CD14-positive monocyte (primary cell): Measurements from ENCODE around the gene JDP2. TPM values are rescaled to one million over a fixed set of nuclear protein-coding genes. Genes with fewer than 3 reads are reported as not detected.
A peak's percentile ranks its signal among the peaks of the same experiment; 100 is the strongest.

Experiments
- DNase-seq, 3 donors: peaks; one replicate each; pipeline ENCODE4 v3.0.0-alpha.2; 2011 to 2022
- H2AFZ ChIP-seq: 2 replicates; pipeline ENCODE4 v1.6.0; 2012; ENCODE audit warnings: mild to moderate bottlenecking, low read depth, low read length, inconsistent platforms; ENCODE audit not compliant: insufficient read depth, poor library complexity, severe bottlenecking
- H3K27ac ChIP-seq, 2 donors: 1 replicate in 1 of 2; 2 replicates in 1 of 2; pipeline ENCODE4 v1.5.1; 2012 to 2013; ENCODE audit warnings: low read length in 2 of 2, control low read depth in 1 of 2, inconsistent platforms in 1 of 2, low read depth in 1 of 2, mild to moderate bottlenecking in 1 of 2
- H3K27me3 ChIP-seq, 2 donors: one replicate each; pipeline versions ENCODE4 v1.6.0 to v1.6.1; 2011 to 2013; ENCODE audit warnings: low read length in 2 of 2; ENCODE audit not compliant: control insufficient read depth in 2 of 2, insufficient read depth in 2 of 2
- H3K36me3 ChIP-seq, 2 donors: replicated peaks in 1 of 2; 1 replicate in 1 of 2; 2 replicates in 1 of 2; pipeline versions ENCODE4 v1.5.1 to v1.6.1; 2012 to 2013; ENCODE audit warnings: low read length in 2 of 2, control low read depth in 1 of 2, inconsistent platforms in 1 of 2, mild to moderate bottlenecking in 1 of 2; ENCODE audit not compliant: insufficient read depth in 2 of 2, control insufficient read depth in 1 of 2
- H3K4me1 ChIP-seq, 2 donors: 1 replicate in 1 of 2; 2 replicates in 1 of 2; pipeline versions ENCODE4 v1.5.1 to v1.6.1; 2012 to 2013; ENCODE audit warnings: low read length in 2 of 2, control low read depth in 1 of 2, inconsistent platforms in 1 of 2, mild to moderate bottlenecking in 1 of 2, moderate library complexity in 1 of 2; ENCODE audit not compliant: insufficient read depth in 2 of 2, control insufficient read depth in 1 of 2
- H3K4me2 ChIP-seq: replicated peaks from 2 replicates; pipeline ENCODE3; 2012; ENCODE audit warnings: low read length, moderate library complexity, mild to moderate bottlenecking; ENCODE audit not compliant: poor library complexity, severe bottlenecking; ENCODE audit errors: extremely low read depth
- H3K4me3 ChIP-seq, 3 experiments: fragments of 200-600 bp in 1 of 3; sonication (generic) in 1 of 3; replicated peaks in 1 of 3; 1 replicate in 2 of 3; 2 replicates in 1 of 3; pipeline ENCODE4 v1.5.1; 2011 to 2013; ENCODE audit warnings: low read length in 3 of 3, mild to moderate bottlenecking in 3 of 3, control low read depth in 2 of 3, low read depth in 2 of 3, inconsistent platforms in 1 of 3, moderate library complexity in 1 of 3
- H3K79me2 ChIP-seq: 2 replicates; pipeline ENCODE4 v1.6.0; 2012; ENCODE audit warnings: mild to moderate bottlenecking, control low read depth, inconsistent platforms, low read length, moderate library complexity; ENCODE audit not compliant: insufficient read depth
- H3K9ac ChIP-seq: 2 replicates; pipeline ENCODE4 v1.6.0; 2017; ENCODE audit warnings: low read length, mild to moderate bottlenecking; ENCODE audit not compliant: insufficient read depth, poor library complexity, severe bottlenecking
- H3K9me3 ChIP-seq, 2 donors: replicated peaks in 1 of 2; 1 replicate in 1 of 2; 2 replicates in 1 of 2; pipeline versions ENCODE4 v1.5.1 to v1.6.1; 2012 to 2013; ENCODE audit warnings: low read length in 2 of 2, control low read depth in 1 of 2; ENCODE audit not compliant: control insufficient read depth in 1 of 2, insufficient read depth in 1 of 2
- H4K20me1 ChIP-seq: 2 replicates; pipeline ENCODE4 v1.6.0; 2012; ENCODE audit warnings: mild to moderate bottlenecking, low read length, control low read depth, moderate library complexity; ENCODE audit not compliant: insufficient read depth
- H3K27ac Mint-ChIP-seq, 7 donors: one replicate each; pipeline ENCODE4 v1.8.0; 2020; ENCODE audit warnings: mild to moderate bottlenecking in 7 of 7, mixed read lengths in 7 of 7, moderate library complexity in 6 of 7, inconsistent platforms in 2 of 7
- H3K27me3 Mint-ChIP-seq, 3 donors: one replicate each; pipeline ENCODE4 v1.8.0; 2021 to 2022; ENCODE audit warnings: low read depth in 3 of 3, mild to moderate bottlenecking in 3 of 3, mixed read lengths in 3 of 3, moderate library complexity in 3 of 3, inconsistent platforms in 1 of 3
- H3K36me3 Mint-ChIP-seq, 2 donors: one replicate each; pipeline ENCODE4 v1.8.0; 2020; ENCODE audit warnings: mixed read lengths in 2 of 2, inconsistent platforms in 1 of 2, mild to moderate bottlenecking in 1 of 2
- H3K4me1 Mint-ChIP-seq: one replicate; pipeline ENCODE4 v1.8.0; 2020; ENCODE audit warnings: mild to moderate bottlenecking, mixed read lengths
- H3K4me3 Mint-ChIP-seq, 2 donors: one replicate each; pipeline ENCODE4 v1.8.0; 2020; ENCODE audit warnings: mild to moderate bottlenecking in 2 of 2, mixed read lengths in 2 of 2, moderate library complexity in 1 of 2
- H3K9me3 Mint-ChIP-seq, 7 donors: one replicate each; pipeline ENCODE4 v1.8.0; 2020 to 2022; ENCODE audit warnings: mixed read lengths in 7 of 7, mild to moderate bottlenecking in 6 of 7, moderate library complexity in 6 of 7, inconsistent platforms in 2 of 7
- CTCF ChIP-seq: fragments of 200-600 bp; IDR thresholded peaks from one replicate; pipeline ENCODE4 v1.8.0; 2022; ENCODE audit warnings: antibody characterized with exemption, mild to moderate bottlenecking
- WGBS: methylation state at CpG from one replicate; pipeline ENCODE4 v1.1.5; 2013; ENCODE audit warnings: missing lambda C conversion rate; ENCODE audit not compliant: insufficient coverage; 5-methylcytosine and 5-hydroxymethylcytosine counted together
- intact Hi-C, 2 donors: fragments of 100-400 bp; cut with micrococcal nuclease; formaldehyde crosslinking; loops; one replicate each; pipeline versions ENCODE4 v1.15.0 to v1.15.1; 2023
- polyA plus RNA-seq, 3 donors: library from polyadenylated mRNA; depleted of rRNA in 1 of 3; unstranded in 2 of 3; stranded (reverse) in 1 of 3; fragments of 300-500 nt in 2 of 3; fragments of >200 nt in 1 of 3; fragmentation: Illumina TruSeq in 2 of 3; gene quantifications; 1 replicate in 2 of 3; 2 replicates in 1 of 3; pipeline ENCODE4 v1.2.3, GENCODE V29; 2012 to 2021

The JDP2 gene
- polyA plus RNA-seq, 3 donors: 3.5 to 69.2 (median 14.2) TPM

DNA sequence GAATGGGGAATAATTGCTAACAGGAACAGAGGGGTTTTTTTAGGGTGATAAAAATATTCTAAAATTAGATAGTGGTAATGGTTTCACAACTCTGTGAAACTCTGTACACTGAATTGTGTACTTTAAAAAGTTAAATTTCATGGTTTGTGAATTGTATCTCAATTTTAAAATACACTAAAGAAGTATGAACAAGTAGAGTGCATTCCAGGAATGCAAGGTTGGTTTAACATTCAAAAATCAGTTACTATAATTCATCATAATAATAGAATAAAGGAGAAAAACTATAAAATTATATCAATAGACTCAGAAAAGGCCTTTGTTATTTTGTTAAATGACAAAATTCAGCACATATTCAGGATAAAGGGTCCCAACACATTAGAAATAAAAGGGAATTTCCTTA, 83.4 kb downstream of the JDP2 start:
- no peak overlapping the region for H3K27ac ChIP-seq
- H4K20me1 ChIP-seq: no peaks in the 10 kb centered on the region
- H3K9ac ChIP-seq: no peak overlapping the region
- no peak overlapping the region for H3K4me2 ChIP-seq
- H3K4me1 ChIP-seq: peaks cover 18 to 22% of the 10 kb centered on the region in 2 donors
- peaks cover 23% of the 10 kb centered on the region for H3K4me1 Mint-ChIP-seq
- H3K36me3 Mint-ChIP-seq: peaks cover 0 to 4% of the 10 kb centered on the region in 2 donors
- intact Hi-C loops: no loop called here
- peaks cover 0 to 2% (median 0%) of the 10 kb centered on the region in 3 donors for H3K27me3 Mint-ChIP-seq
- no peaks in the 10 kb centered on the region for H3K27me3 ChIP-seq
- no peak overlapping the region for H3K4me3 Mint-ChIP-seq
- H3K4me3 ChIP-seq: no peak overlapping the region
- H2AFZ ChIP-seq: no peak overlapping the region
- no peaks in the 10 kb centered on the region for H3K36me3 ChIP-seq
- no peak overlapping the region for H3K27ac Mint-ChIP-seq
- H3K9me3 Mint-ChIP-seq: peaks cover 9 to 24% (median 19%) of the 10 kb centered on the region in 7 donors
- no peak for DNase-seq
- TF ChIP-seq CTCF: no peak
- no peaks in the 10 kb centered on the region for H3K79me2 ChIP-seq
- peaks cover 5 to 12% of the 10 kb centered on the region in 2 donors for H3K9me3 ChIP-seq

GRCh38 chr14:75513911-75514672, 86.3 kb downstream of the JDP2 start:
- H3K4me2 ChIP-seq: peak overlapping the region; percentile 85
- DNase-seq: no peak
- H3K4me3 ChIP-seq: no peak overlapping the region
- peaks cover 35% of the 10 kb centered on the region for H3K4me1 Mint-ChIP-seq
- H3K27ac Mint-ChIP-seq: no peak overlapping the region
- no peaks in the 10 kb centered on the region for H3K79me2 ChIP-seq
- H3K4me1 ChIP-seq: peaks cover 23 to 29% of the 10 kb centered on the region in 2 donors
- no peak overlapping the region for H3K9ac ChIP-seq
- 91% methylated on average over 8 of the region's 12 CpGs for WGBS
- no peak overlapping the region for H3K27ac ChIP-seq
- peaks cover 5 to 17% (median 13%) of the 10 kb centered on the region in 7 donors for H3K9me3 Mint-ChIP-seq
- intact Hi-C loops: no loop called here
- TF ChIP-seq CTCF: no peak
- no peak overlapping the region for H2AFZ ChIP-seq
- H3K4me3 Mint-ChIP-seq: no peak overlapping the region
- H3K27me3 Mint-ChIP-seq: peaks cover 0 to 6% (median 0%) of the 10 kb centered on the region in 3 donors
- H3K9me3 ChIP-seq: peaks cover 5 to 12% of the 10 kb centered on the region in 2 donors
- H4K20me1 ChIP-seq: no peaks in the 10 kb centered on the region
- no peaks in the 10 kb centered on the region for H3K36me3 ChIP-seq
- H3K36me3 Mint-ChIP-seq: peaks cover 0 to 4% of the 10 kb centered on the region in 2 donors
- H3K27me3 ChIP-seq: no peaks in the 10 kb centered on the region
